ENCODE measurements around the gene HID1. TPM values are rescaled to one million over a fixed set of nuclear protein-coding genes. Genes with fewer than 3 reads are reported as not detected.
A peak's percentile ranks its signal among the peaks of the same experiment; 100 is the strongest.

The HID1 gene
- total and polyA plus RNA-seq, 2 experiments from 2014 or later = 8.7 to 10.9 TPM

GRCh38 chr17:75004371-75004770 is 31.8 kb upstream of the HID1 start (continued):
- TF ChIP-seq ZNF462 (CRISPR knock-in tag; IDR thresholded peaks at IDR 0.05) = no peak

GRCh38 chr17:75003957-75004355 is 31.4 kb upstream of the HID1 start:
- Mint-ChIP-seq H3K27me3 (ENCODE audit: insufficient read depth, low read depth, poor library complexity) (peaks cover 6% of the 10 kb centered on the region), H3K27ac (no peak overlapping the region), H3K4me3 (no peak overlapping the region), H3K36me3 (ENCODE audit: low read depth) (peaks cover 16% of the 10 kb centered on the region), H3K9me3 (no peaks in the 10 kb centered on the region; the same call in 2 of the 3 replicates), H3K4me1 (peaks cover under 1% of the 10 kb centered on the region; the same call in 1 of the 3 replicates)
- H4K20me1 ChIP-seq (replicated peaks; ENCODE audit: insufficient read depth) = no peaks in the 10 kb centered on the region; the same call in 1 of the 2 replicates
- no peaks in the 10 kb centered on the region for H3K27me3 ChIP-seq (ENCODE audit: insufficient read depth)
- no peak overlapping the region for H3K27ac ChIP-seq (ENCODE audit: low read depth)
- ATAC-seq (no peak), DNase-seq (ENCODE audit: low spot score) (no peak)
- H3K36me3 ChIP-seq (ENCODE audit: insufficient read depth) = peaks cover 3% of the 10 kb centered on the region; the same call in 1 of the 2 replicates
- no peak overlapping the region for H2AFZ ChIP-seq
- no peak for TF ChIP-seq EZH2 (IDR thresholded peaks at IDR 0.05; ENCODE audit: low read depth, unreplicated experiment)
- TF ChIP-seq CREB1 (CRISPR knock-in tag; IDR thresholded peaks at IDR 0.05; ENCODE audit: low read depth) = no peak
- TF ChIP-seq STAT1 (IDR thresholded peaks at IDR 0.05; ENCODE audit: unreplicated experiment) = no peak
- no peak for TF ChIP-seq ETS1 (IDR thresholded peaks at IDR 0.05)
- no peak for TF ChIP-seq EZH2phosphoT487 (IDR thresholded peaks at IDR 0.05; ENCODE audit: unreplicated experiment)
- TF ChIP-seq JUNB (IDR thresholded peaks at IDR 0.05; ENCODE audit: unreplicated experiment) = no peak
- TF ChIP-seq ZNF114 (CRISPR knock-in tag; IDR thresholded peaks at IDR 0.05) = no peak
- TF ChIP-seq CTCF (conservative IDR thresholded peaks at IDR 0.05; ENCODE audit: low read depth in 2 of 2) = 0 out of 4 replicates have a peak, but pooled peaks of 1 of the 2 experiments have one; percentile 9
- H3F3A ChIP-seq (replicated peaks; ENCODE audit: low read depth) = no peaks in the 10 kb centered on the region
- peaks cover under 1% of the 10 kb centered on the region; the same call in 1 of the 2 replicates for H3K4me1 ChIP-seq (ENCODE audit: insufficient read depth)
- no peak overlapping the region for H3K4me2 ChIP-seq
- no peaks in the 10 kb centered on the region for H3K9me2 ChIP-seq (ENCODE audit: insufficient read depth)
- no peak overlapping the region for H3K4me3 ChIP-seq
- no peaks in the 10 kb centered on the region for H3K79me2 ChIP-seq (replicated peaks; ENCODE audit: insufficient read depth)

All from GM23338 (cell line).